GM12864 (cell line): ENCODE measurements around the gene MBD3.

Experiments used
- DNase-seq: peaks from one replicate; pipeline ENCODE4 v3.0.0-alpha.2; 2011; ENCODE audit warnings: low read depth
- H3K4me3 ChIP-seq: 2 replicates; pipeline ENCODE4 v1.5.1; 2011; ENCODE audit warnings: mild to moderate bottlenecking, low read depth, low read length, control low read depth
- CTCF ChIP-seq: IDR thresholded peaks from 2 replicates; pipeline ENCODE4 v1.5.1; 2011; ENCODE audit warnings: low read depth, mild to moderate bottlenecking, moderate library complexity, low read length, control low read depth, inconsistent platforms; ENCODE audit errors: missing control alignments

MBD3 gene

GRCh38 chr19:1563251-1563650, 29.4 kb downstream of the MBD3 start:
- H3K4me3 ChIP-seq, result no peak overlapping the region
- DNase-seq, result no peak
- TF ChIP-seq CTCF, result no peak

DNA sequence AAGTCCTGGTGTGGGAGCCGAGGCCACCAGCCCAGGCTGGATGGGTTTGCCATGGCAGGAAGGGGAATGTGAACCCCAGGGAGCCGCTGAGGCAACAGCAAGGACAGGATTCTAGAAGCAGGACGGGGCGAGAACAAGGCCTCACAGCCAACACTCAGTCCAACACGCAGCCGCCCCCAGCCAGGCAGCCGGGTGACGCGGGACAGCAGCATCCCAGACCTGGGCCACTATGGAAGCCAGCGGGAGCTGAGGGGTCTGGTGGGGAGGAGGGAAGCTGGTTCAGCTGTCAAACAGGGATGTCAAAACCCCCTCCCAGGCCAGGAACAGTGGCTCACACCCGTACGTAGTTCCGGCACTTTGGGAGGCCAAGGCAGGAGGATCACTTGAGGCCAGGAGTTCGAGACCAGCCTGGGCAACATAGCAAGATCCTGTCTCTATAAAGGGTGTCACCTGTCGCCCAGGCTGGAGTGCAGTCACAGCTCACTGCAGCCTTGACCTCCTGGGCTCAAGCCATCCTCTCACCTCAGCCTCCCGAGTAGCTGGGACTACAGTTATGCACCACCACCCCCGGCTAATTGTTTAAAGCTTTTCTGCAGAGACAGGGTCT, 31.3 kb downstream of the MBD3 start:
- no peak for DNase-seq
- H3K4me3 ChIP-seq, result no peak overlapping the region
- TF ChIP-seq CTCF, result no peak

DNA sequence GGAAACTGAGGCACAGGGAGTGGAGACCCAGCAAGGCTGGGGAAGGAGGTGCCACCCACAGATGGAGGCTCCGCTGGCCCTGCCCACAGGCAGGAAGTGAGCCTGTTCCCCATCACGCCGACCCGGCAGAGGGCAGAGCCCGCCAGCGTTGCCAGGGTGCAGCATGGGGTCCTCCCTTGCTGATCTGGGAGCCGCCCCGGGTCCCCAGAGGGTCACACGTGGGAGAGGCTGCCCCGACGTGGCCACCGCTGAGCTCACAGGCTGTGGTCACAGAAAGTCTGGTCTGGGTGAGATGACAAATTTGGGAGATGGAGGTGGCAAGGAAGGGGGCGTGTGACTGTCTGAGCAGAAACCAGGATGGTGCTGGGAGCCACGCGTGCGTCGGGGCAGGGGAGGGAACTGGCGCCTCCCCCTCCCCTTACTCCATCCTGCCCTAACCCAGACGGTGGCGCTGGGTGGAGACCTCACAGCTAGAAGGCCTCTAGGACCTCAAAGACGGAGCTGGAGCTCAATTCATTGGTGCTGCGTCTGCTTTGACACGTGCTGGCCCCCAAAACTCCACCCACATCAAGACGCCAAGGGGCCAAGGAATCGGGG, 32.3 kb downstream of the MBD3 start:
- DNase-seq, result no peak
- no peak overlapping the region for H3K4me3 ChIP-seq
- TF ChIP-seq CTCF, result no peak

DNA sequence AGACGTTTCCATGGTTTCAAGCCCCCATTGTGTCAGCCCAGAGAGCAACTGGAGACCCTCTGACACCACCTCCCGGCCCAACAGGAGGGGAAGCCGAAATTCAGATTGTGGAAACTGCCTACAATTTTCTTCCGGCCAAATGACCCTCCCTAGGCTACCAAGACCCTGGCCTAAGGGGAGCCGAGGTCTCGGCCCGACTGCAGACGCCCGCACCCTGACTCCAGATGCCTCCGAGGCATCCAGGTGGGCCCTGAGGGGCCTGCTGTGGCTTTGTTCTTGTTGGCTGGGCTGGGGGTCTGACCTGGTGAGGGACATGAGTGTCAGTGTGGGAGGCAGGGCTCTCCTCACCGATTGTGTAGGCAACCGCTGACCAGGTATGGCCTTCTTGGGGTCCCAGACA, 34.1 kb downstream of the MBD3 start:
- no peak for DNase-seq
- H3K4me3 ChIP-seq, result no peak overlapping the region
- no peak for TF ChIP-seq CTCF

DNA sequence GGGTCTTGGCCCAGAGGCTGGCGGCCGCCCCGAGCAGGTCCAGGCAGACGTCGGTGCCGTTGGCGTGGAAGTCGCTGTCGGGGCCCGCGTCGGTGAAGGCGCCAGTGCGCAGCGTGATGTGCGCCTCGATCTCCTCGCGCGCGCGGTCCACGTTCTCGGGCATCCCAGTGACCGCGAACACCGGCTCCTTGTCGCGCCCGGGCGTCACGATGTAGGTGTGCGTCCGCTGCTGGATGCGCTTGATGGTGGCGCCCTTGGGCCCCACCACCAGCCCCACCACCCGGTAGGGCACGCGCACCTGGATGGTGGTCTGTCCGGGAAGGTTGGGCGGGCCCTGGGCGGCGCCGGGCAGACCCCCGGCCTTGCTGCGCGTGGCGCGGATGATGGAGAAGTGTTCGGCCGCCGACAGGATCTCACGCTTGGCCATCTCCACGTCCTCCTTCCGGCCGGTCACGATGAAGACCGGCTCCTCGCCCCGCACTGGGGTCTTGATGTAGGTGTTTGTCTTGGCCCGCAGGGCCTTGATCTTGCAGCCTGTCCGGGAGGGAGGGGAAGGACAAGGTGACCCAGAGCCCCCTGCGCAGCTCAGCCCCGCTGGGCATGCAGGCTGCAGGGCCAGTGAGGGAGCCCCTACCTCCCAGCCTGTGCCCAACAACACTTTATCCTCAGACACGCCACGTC, 36.1 kb downstream of the MBD3 start:
- no peak overlapping the region for H3K4me3 ChIP-seq
- no peak for TF ChIP-seq CTCF
- no peak for DNase-seq

GRCh38 chr19:1555487-1556389, 36.9 kb downstream of the MBD3 start:
- H3K4me3 ChIP-seq, result no peak overlapping the region
- DNase-seq, result no peak
- TF ChIP-seq CTCF, result no peak
